Breast epithelium (tissue), 4 donors: ENCODE results near the gene GIMAP1. TPM values are rescaled to one million over a fixed set of nuclear protein-coding genes. Genes with fewer than 3 reads are reported as not detected.

Source experiments
- DNase-seq, 2 donors: peaks; one replicate each; pipeline ENCODE4 v3.0.0-alpha.2; 2019; ENCODE audit warnings: low spot score in 2 of 2
- H3K27ac ChIP-seq, 2 donors: fragments of 200-600 bp; sonication (generic) in 1 of 2; one replicate each; pipeline ENCODE4 v1.5.1; 2016 to 2019; ENCODE audit warnings: mild to moderate bottlenecking in 1 of 2
- H3K27me3 ChIP-seq, 2 donors: fragments of 200-600 bp; sonication (generic) in 1 of 2; one replicate each; pipeline versions ENCODE4 v1.5.1 to v1.6.0; 2017 to 2019; ENCODE audit warnings: control low read depth in 1 of 2, mild to moderate bottlenecking in 1 of 2
- H3K36me3 ChIP-seq: fragments of 200-600 bp; one replicate; pipeline ENCODE4 v1.5.1; 2019
- H3K4me1 ChIP-seq, 2 donors: fragments of 200-600 bp; sonication (generic); one replicate each; pipeline ENCODE4 v1.5.1; 2016 to 2019; ENCODE audit warnings: control low read depth in 1 of 2
- H3K4me3 ChIP-seq, 3 donors: fragments of 200-600 bp; sonication (generic); 1 replicate in 2 of 3; 2 replicates in 1 of 3; pipeline ENCODE4 v1.5.1; 2016 to 2019; ENCODE audit warnings: mild to moderate bottlenecking in 3 of 3, moderate library complexity in 2 of 3
- H3K9me3 ChIP-seq, 2 donors: fragments of 200-600 bp; sonication (generic) in 1 of 2; one replicate each; pipeline ENCODE4 v1.5.1; 2016 to 2019; ENCODE audit warnings: control low read depth in 1 of 2
- CTCF ChIP-seq, 3 donors: fragments of 450-650 bp; IDR thresholded peaks; one replicate each; pipeline ENCODE4 v1.5.1; 2016 to 2017; ENCODE audit warnings: antibody characterized with exemption in 3 of 3, mild to moderate bottlenecking in 3 of 3, moderate library complexity in 3 of 3
- POLR2A ChIP-seq: fragments of 450-650 bp; IDR thresholded peaks from one replicate; pipeline ENCODE4 v1.6.1; 2016; ENCODE audit warnings: antibody characterized with exemption, mild to moderate bottlenecking, moderate library complexity
- POLR2AphosphoS5 ChIP-seq, 3 donors: sonication (generic); formaldehyde crosslinking; IDR thresholded peaks; one replicate each; pipeline ENCODE4 v1.6.1; 2017; ENCODE audit warnings: antibody characterized with exemption in 3 of 3
- intact Hi-C: fragments of 100-400 bp; cut with DNase I; formaldehyde crosslinking; loops from one replicate; pipeline ENCODE4 v1.15.1; 2023; ENCODE audit warnings: low total_unique reads
- total RNA-seq, 3 donors: library from RNA; depleted of rRNA; stranded (reverse); fragments of >200 nt; gene quantifications; one replicate each; pipeline ENCODE4 v1.1.0, GENCODE V29; 2016

Gene GIMAP1
- total RNA-seq, 3 donors from 2014 or later = 3.5 to 9.0 (median 6.6) TPM

- H3K4me1 ChIP-seq = no peaks in the 10 kb centered on the region
- no peak overlapping the region for H3K4me3 ChIP-seq
- intact Hi-C loops = loop anchor here (1.0 kb wide), 1 partner anchor 9 kb away; no protein-coding TSS in a partner anchor
These were observed 28.7 kb downstream of the GIMAP1 start for GRCh38 chr7:150745086-150745485.

GRCh38 chr7:150745876-150746275 lies 29.5 kb downstream of the GIMAP1 start:
- Histone ChIP-seq H3K36me3 (no peaks in the 10 kb centered on the region), H3K9me3 (no peaks in the 10 kb centered on the region), H3K27me3 (no peaks in the 10 kb centered on the region), H3K4me3 (no peak overlapping the region), H3K4me1 (no peaks in the 10 kb centered on the region), H3K27ac (no peak overlapping the region)
- no peak for DNase-seq
- TF ChIP-seq CTCF (IDR thresholded peaks at IDR 0.05) (no peak), POLR2A (no peak), POLR2AphosphoS5 (IDR thresholded peaks at IDR 0.05) (no peak)
- intact Hi-C loops = loop anchor here (1.0 kb wide), 1 partner anchor 8 kb away; no protein-coding TSS in a partner anchor

More at GRCh38 chr7:150745086-150745485, 28.7 kb downstream of the GIMAP1 start:
- Histone ChIP-seq H3K36me3 (no peaks in the 10 kb centered on the region), H3K27me3 (no peaks in the 10 kb centered on the region), H3K9me3 (no peaks in the 10 kb centered on the region), H3K27ac (no peak overlapping the region)
- no peak for DNase-seq
- no peak for TF ChIP-seq POLR2AphosphoS5 (IDR thresholded peaks at IDR 0.05)
- no peak for TF ChIP-seq CTCF (IDR thresholded peaks at IDR 0.05)
- no peak for TF ChIP-seq POLR2A

- Histone ChIP-seq H3K36me3 (no peaks in the 10 kb centered on the region), H3K9me3 (no peaks in the 10 kb centered on the region), H3K4me1 (no peaks in the 10 kb centered on the region), H3K27me3 (no peaks in the 10 kb centered on the region), H3K4me3 (no peak overlapping the region), H3K27ac (peak overlapping the region in 1 of 2 donors; percentile 25)
- DNase-seq = no peak
- intact Hi-C loops = no loop called here
- TF ChIP-seq POLR2AphosphoS5 (IDR thresholded peaks at IDR 0.05) (no peak), CTCF (IDR thresholded peaks at IDR 0.05) (no peak), POLR2A (no peak)
These were observed 30.5 kb downstream of the GIMAP1 start for GRCh38 chr7:150746921-150747320.

- no peak overlapping the region for H3K4me3 ChIP-seq
- no peaks in the 10 kb centered on the region for H3K9me3 ChIP-seq
- H3K4me1 ChIP-seq = no peaks in the 10 kb centered on the region
- no peak for DNase-seq
- intact Hi-C loops = no loop called here
- TF ChIP-seq POLR2A (no peak), CTCF (IDR thresholded peaks at IDR 0.05) (no peak), POLR2AphosphoS5 (IDR thresholded peaks at IDR 0.05) (no peak)
- no peaks in the 10 kb centered on the region for H3K27me3 ChIP-seq
- H3K27ac ChIP-seq = no peak overlapping the region
- no peaks in the 10 kb centered on the region for H3K36me3 ChIP-seq
These were observed 32.0 kb downstream of the GIMAP1 start for GRCh38 chr7:150748376-150748775.

GRCh38 chr7:150751702-150752101 lies 35.3 kb downstream of the GIMAP1 start:
- intact Hi-C loops = no loop called here
- no peaks in the 10 kb centered on the region for H3K36me3 ChIP-seq
- no peak overlapping the region for H3K4me3 ChIP-seq
- no peak overlapping the region for H3K27ac ChIP-seq
- DNase-seq = no peak
- H3K27me3 ChIP-seq = no peaks in the 10 kb centered on the region
- TF ChIP-seq POLR2A = no peak
- TF ChIP-seq POLR2AphosphoS5 (IDR thresholded peaks at IDR 0.05) = no peak
- TF ChIP-seq CTCF (IDR thresholded peaks at IDR 0.05) = no peak
- no peaks in the 10 kb centered on the region for H3K9me3 ChIP-seq
- H3K4me1 ChIP-seq = no peaks in the 10 kb centered on the region
